DMS153 treated with DMSO at 0.1 percent for 48 hours (cell line): ENCODE data around the gene CCDC85C.
"Not testable (repeated sequence)": the region's sequence is repeated elsewhere in the genome, so short reads cannot be mapped to it uniquely, and the experiment has no call there.

Experiments used
- DNase-seq: peaks from one replicate; lab custom pipeline; 2025; ENCODE audit not compliant: unreplicated experiment; lab: John Stamatoyannopoulos, UW

The CCDC85C gene

GRCh38 chr14:99603471-99604277 is at the start of gene CCDC85C:
Gene CCDC85C, minus strand, starts transcription at chr14:99604207. Its CDS starts 248 bp downstream, at chr14:99603959.
- DNase-seq, result no peak

- DNase-seq, result no peak
Observed at GRCh38 chr14:99651953-99652746, 48.1 kb upstream of the CCDC85C start.

- no peak for DNase-seq
Observed at GRCh38 chr14:99650189-99650588, 46.2 kb upstream of the CCDC85C start.

- no peak for DNase-seq
Observed at GRCh38 chr14:99649643-99650042, 45.6 kb upstream of the CCDC85C start.

GRCh38 chr14:99649219-99649618 is 45.2 kb upstream of the CCDC85C start:
- DNase-seq, result no peak

- no peak for DNase-seq
Observed at GRCh38 chr14:99648027-99648784, 44.2 kb upstream of the CCDC85C start.

- no peak for DNase-seq
Observed at GRCh38 chr14:99647411-99647810, 43.4 kb upstream of the CCDC85C start.

- DNase-seq, result no peak
Observed at GRCh38 chr14:99645545-99646505, 41.8 kb upstream of the CCDC85C start.

- no peak for DNase-seq
Observed at GRCh38 chr14:99644723-99645544, 40.9 kb upstream of the CCDC85C start, which contains the start of gene HHIPL1. Gene HHIPL1, plus strand, starts transcription at chr14:99645129. Its CDS starts 79 bp downstream, at chr14:99645208.

GRCh38 chr14:99644035-99644587 is 40.1 kb upstream of the CCDC85C start:
- no peak for DNase-seq

GRCh38 chr14:99643343-99643742 is 39.3 kb upstream of the CCDC85C start:
- no peak for DNase-seq

- not testable (repeated sequence) for DNase-seq
Observed at GRCh38 chr14:99642771-99643170, 38.8 kb upstream of the CCDC85C start.

- DNase-seq, result no peak
Observed at GRCh38 chr14:99637624-99638023, 33.6 kb upstream of the CCDC85C start.

GRCh38 chr14:99636487-99636886 is 32.5 kb upstream of the CCDC85C start:
- DNase-seq, result no peak

- DNase-seq, result no peak
Observed at GRCh38 chr14:99635116-99635515, 31.1 kb upstream of the CCDC85C start.

GRCh38 chr14:99634443-99634842 is 30.4 kb upstream of the CCDC85C start:
- no peak for DNase-seq

- DNase-seq, result no peak
Observed at GRCh38 chr14:99633918-99634317, 29.9 kb upstream of the CCDC85C start.

- DNase-seq, result no peak
Observed at GRCh38 chr14:99633141-99633540, 29.1 kb upstream of the CCDC85C start.
